Testis (tissue), 3 donors: Measurements from ENCODE around the gene CTU2. TPM values are rescaled to one million over a fixed set of nuclear protein-coding genes. Genes with fewer than 3 reads are reported as not detected.

Experiments
- DNase-seq: peaks from one replicate; pipeline ENCODE4 v3.0.0-alpha.2; 2019
- H3K27ac ChIP-seq, 2 donors: fragments of 200-600 bp; sonication (generic); one replicate each; pipeline ENCODE4 v1.5.1; 2019
- H3K27me3 ChIP-seq: fragments of 200-600 bp; sonication (generic); one replicate; pipeline ENCODE4 v1.5.1; 2019
- H3K36me3 ChIP-seq: fragments of 200-600 bp; sonication (generic); one replicate; pipeline ENCODE4 v1.5.1; 2017; ENCODE audit warnings: low read depth; ENCODE audit errors: missing control alignments
- H3K4me1 ChIP-seq: fragments of 200-600 bp; sonication (generic); one replicate; pipeline ENCODE4 v1.5.1; 2019
- H3K4me3 ChIP-seq, 2 donors: fragments of 200-600 bp; sonication (generic); one replicate each; pipeline ENCODE4 v1.5.1; 2017 to 2019
- H3K9me3 ChIP-seq: fragments of 200-600 bp; sonication (generic); one replicate; pipeline ENCODE4 v1.5.1; 2017
- CTCF ChIP-seq, 3 experiments: fragments of 450-650 bp in 2 of 3; fragments of 200-600 bp in 1 of 3; sonication (generic) in 1 of 3; IDR thresholded peaks; one replicate each; pipeline ENCODE4 v1.5.1; 2016 to 2019; ENCODE audit warnings: antibody characterized with exemption in 3 of 3, mild to moderate bottlenecking in 2 of 3, moderate library complexity in 1 of 3
- POLR2A ChIP-seq: fragments of 450-650 bp; IDR thresholded peaks from one replicate; pipeline ENCODE4 v1.6.1; 2017; ENCODE audit warnings: antibody characterized with exemption, mild to moderate bottlenecking, moderate library complexity
- WGBS, 2 donors: methylation state at CpG; one replicate each; pipeline ENCODE4 v1.1.5; 2018; 5-methylcytosine and 5-hydroxymethylcytosine counted together
- intact Hi-C: fragments of 100-400 bp; cut with DNase I; formaldehyde crosslinking; loops from one replicate; pipeline ENCODE4 v1.15.1; 2023; ENCODE audit warnings: low total_unique reads
- polyA plus RNA-seq: library from polyadenylated mRNA; stranded (reverse); fragments of 350-450 nt; fragmentation: Illumina TruSeq; extraction: RNeasy Lipid Tissue Mini Kit (QIAGEN cat#74804); gene quantifications from one replicate; pipeline ENCODE4 v1.2.3, GENCODE V29; 2014; ENCODE audit warnings: low read depth, low replicate concordance; ENCODE audit not compliant: insufficient read depth
- total RNA-seq, 2 donors: library from RNA; depleted of rRNA; stranded (reverse); fragments of >200 nt; gene quantifications; one replicate each; pipeline ENCODE4 v1.2.3, GENCODE V29; 2016

CTU2 gene
- total and polyA plus RNA-seq, 3 donors from 2014 or later, result 19.8 to 25.4 (median 24.8) TPM

- H3K4me1 ChIP-seq, result peaks cover 9% of the 10 kb centered on the region
- no peak overlapping the region for H3K27ac ChIP-seq
- H3K4me3 ChIP-seq, result no peak overlapping the region
- TF ChIP-seq CTCF (IDR thresholded peaks at IDR 0.05) (no peak), POLR2A (no peak)
- H3K36me3 ChIP-seq, result no peaks in the 10 kb centered on the region
- 75 to 81% methylated on average over 14 to 15 of the region's 16 CpGs for WGBS, 2 donors
- no peaks in the 10 kb centered on the region for H3K27me3 ChIP-seq
- H3K9me3 ChIP-seq, result no peaks in the 10 kb centered on the region
- no peak for DNase-seq
- intact Hi-C loops, result no loop called here
These were observed 4.3 kb downstream of the CTU2 start for GRCh38 chr16:88710556-88710955.

- DNase-seq, result no peak
- no peaks in the 10 kb centered on the region for H3K36me3 ChIP-seq
- H3K27ac ChIP-seq, result no peak overlapping the region
- no peak overlapping the region for H3K4me3 ChIP-seq
- 83% methylated on average over 6 to 17 of the region's 18 CpGs for WGBS, 2 donors
- TF ChIP-seq CTCF (IDR thresholded peaks at IDR 0.05) (no peak), POLR2A (no peak)
- no peaks in the 10 kb centered on the region for H3K9me3 ChIP-seq
- H3K4me1 ChIP-seq, result peaks cover 6% of the 10 kb centered on the region
- H3K27me3 ChIP-seq, result no peaks in the 10 kb centered on the region
- intact Hi-C loops, result no loop called here
These were observed 5.5 kb downstream of the CTU2 start for GRCh38 chr16:88711750-88712340.

- Histone ChIP-seq H3K4me3 (no peak overlapping the region), H3K27ac (no peak overlapping the region), H3K36me3 (no peaks in the 10 kb centered on the region), H3K4me1 (peaks cover under 1% of the 10 kb centered on the region), H3K27me3 (no peaks in the 10 kb centered on the region), H3K9me3 (no peaks in the 10 kb centered on the region)
- intact Hi-C loops, result no loop called here
- WGBS, 2 donors, result 80 to 90% methylated on average over 2 to 24 of the region's 25 CpGs
- no peak for DNase-seq
- TF ChIP-seq CTCF (IDR thresholded peaks at IDR 0.05) (no peak), POLR2A (no peak)
These were observed 6.2 kb downstream of the CTU2 start for GRCh38 chr16:88712362-88712979.

- intact Hi-C loops, result no loop called here
- Histone ChIP-seq H3K9me3 (no peaks in the 10 kb centered on the region), H3K27me3 (no peaks in the 10 kb centered on the region), H3K4me1 (no peaks in the 10 kb centered on the region), H3K36me3 (no peaks in the 10 kb centered on the region), H3K4me3 (no peak overlapping the region), H3K27ac (no peak overlapping the region)
- TF ChIP-seq POLR2A (no peak), CTCF (IDR thresholded peaks at IDR 0.05) (no peak)
- no peak for DNase-seq
- 66% methylated on average over 6 of the region's 15 CpGs; no CpG with 5 or more reads in 1 of the 2 donors for WGBS, 2 donors
These were observed 6.8 kb downstream of the CTU2 start for GRCh38 chr16:88713054-88713453.
